Adrenal gland (tissue), 5 donors: ENCODE data around the gene CACNA1C.

Experiments used
- POLR2A ChIP-seq, 2 donors: fragments of 450-650 bp; IDR thresholded peaks; one replicate each; pipeline ENCODE4 v1.6.1; 2017; ENCODE audit warnings: antibody characterized with exemption in 2 of 2, mild to moderate bottlenecking in 2 of 2, moderate library complexity in 1 of 2
- TF ChIP-seq, protein P1 (sequence below), 6 experiments: fragments of 450-650 bp in 4 of 6; fragments of 200-600 bp in 2 of 6; sonication (generic) in 1 of 6; IDR thresholded peaks; 1 replicate in 5 of 6; 2 replicates in 1 of 6; pipeline versions ENCODE4 v1.5.1 to v1.8.0; 2016 to 2021; ENCODE audit warnings: antibody characterized with exemption in 6 of 6, mild to moderate bottlenecking in 2 of 6, moderate library complexity in 1 of 6
- donor health status: DM: no; HTN: no; CAD: no.

GRCh38 chr12:2139651-2140050 is 86.9 kb downstream of the CACNA1C start:
- TF ChIP-seq, protein P1, sequence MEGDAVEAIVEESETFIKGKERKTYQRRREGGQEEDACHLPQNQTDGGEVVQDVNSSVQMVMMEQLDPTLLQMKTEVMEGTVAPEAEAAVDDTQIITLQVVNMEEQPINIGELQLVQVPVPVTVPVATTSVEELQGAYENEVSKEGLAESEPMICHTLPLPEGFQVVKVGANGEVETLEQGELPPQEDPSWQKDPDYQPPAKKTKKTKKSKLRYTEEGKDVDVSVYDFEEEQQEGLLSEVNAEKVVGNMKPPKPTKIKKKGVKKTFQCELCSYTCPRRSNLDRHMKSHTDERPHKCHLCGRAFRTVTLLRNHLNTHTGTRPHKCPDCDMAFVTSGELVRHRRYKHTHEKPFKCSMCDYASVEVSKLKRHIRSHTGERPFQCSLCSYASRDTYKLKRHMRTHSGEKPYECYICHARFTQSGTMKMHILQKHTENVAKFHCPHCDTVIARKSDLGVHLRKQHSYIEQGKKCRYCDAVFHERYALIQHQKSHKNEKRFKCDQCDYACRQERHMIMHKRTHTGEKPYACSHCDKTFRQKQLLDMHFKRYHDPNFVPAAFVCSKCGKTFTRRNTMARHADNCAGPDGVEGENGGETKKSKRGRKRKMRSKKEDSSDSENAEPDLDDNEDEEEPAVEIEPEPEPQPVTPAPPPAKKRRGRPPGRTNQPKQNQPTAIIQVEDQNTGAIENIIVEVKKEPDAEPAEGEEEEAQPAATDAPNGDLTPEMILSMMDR (IDR thresholded peaks at IDR 0.05), result no peak
- no peak for TF ChIP-seq POLR2A (IDR thresholded peaks at IDR 0.05)
